IMR-90 (cell line): ENCODE data around the gene PEAK1. TPM values are rescaled to one million over a fixed set of nuclear protein-coding genes. Genes with fewer than 3 reads are reported as not detected.

ENCODE experiments used
- ATAC-seq: fragments of 200-7000 bp; cut with Tn5 transposase; 2 replicates; pipeline ENCODE4 v1.9.1; 2020; ENCODE audit warnings: low read depth, mild to moderate bottlenecking, moderate library complexity
- BruUV-seq: library from RNA; stranded (reverse); fragments of 400-500 nt; replicated peaks from 2 replicates; lab custom pipeline; 2021; lab: Mats Ljungman, UMichigan
- CTCF ChIA-PET: fragments of 300-600 bp; formaldehyde crosslinking; extraction: SDS; loops from one replicate; lab custom pipeline; 2021; ENCODE audit warnings: antibody characterized with exemption; lab: Yijun Ruan, JAX
- POLR2A ChIA-PET: fragments of 300-600 bp; sonication (Branson Sonifier 250); formaldehyde crosslinking; loops from one replicate; lab custom pipeline; 2022; ENCODE audit warnings: antibody characterized with exemption; ENCODE audit not compliant: unreplicated experiment; lab: Charles Lee
- DNase-seq: peaks from one replicate; pipeline ENCODE4 v3.0.0; 2013
- H2AFZ ChIP-seq: replicated peaks from 2 replicates; pipeline ENCODE3; 2013; ENCODE audit warnings: low read length, mild to moderate bottlenecking; ENCODE audit not compliant: poor library complexity
- H2AK5ac ChIP-seq: 2 replicates; pipeline ENCODE4 v1.6.1; 2013; ENCODE audit warnings: low read depth, low read length, inconsistent platforms
- H2AK9ac ChIP-seq: replicated peaks from 2 replicates; pipeline ENCODE3; 2013; ENCODE audit warnings: mild to moderate bottlenecking, low read depth, low read length, moderate library complexity; ENCODE audit not compliant: poor library complexity
- H2BK120ac ChIP-seq: 2 replicates; pipeline ENCODE4 v1.6.1; 2013; ENCODE audit warnings: low read depth, low read length, inconsistent platforms
- H2BK15ac ChIP-seq: 3 replicates; pipeline ENCODE4 v1.6.1; 2013; ENCODE audit warnings: low read depth, low read length, inconsistent platforms
- H2BK20ac ChIP-seq: 2 replicates; pipeline ENCODE4 v1.6.1; 2013; ENCODE audit warnings: low read depth, mild to moderate bottlenecking, inconsistent platforms, low read length, moderate library complexity
- H2BK5ac ChIP-seq: 2 replicates; pipeline ENCODE4 v1.6.1; 2013; ENCODE audit warnings: mild to moderate bottlenecking, low read depth, low read length, inconsistent platforms; ENCODE audit not compliant: poor library complexity, severe bottlenecking
- H3K14ac ChIP-seq: replicated peaks from 2 replicates; pipeline ENCODE4 v1.6.1; 2013; ENCODE audit warnings: low read depth, low read length, inconsistent platforms
- H3K18ac ChIP-seq: 2 replicates; pipeline ENCODE4 v1.6.1; 2013; ENCODE audit warnings: low read depth, low read length, control low read depth
- H3K23ac ChIP-seq: 2 replicates; pipeline ENCODE4 v1.6.1; 2013; ENCODE audit warnings: low read depth, low read length, inconsistent platforms
- H3K27ac ChIP-seq: 2 replicates; pipeline ENCODE4 v1.5.1; 2013; ENCODE audit warnings: mild to moderate bottlenecking, control low read depth, low read length; ENCODE audit not compliant: insufficient read depth
- H3K27me3 ChIP-seq: 2 replicates; pipeline ENCODE4 v1.6.1; 2013; ENCODE audit warnings: low read length; ENCODE audit not compliant: control insufficient read depth, insufficient read depth
- H3K36me3 ChIP-seq: 2 replicates; pipeline ENCODE4 v1.6.1; 2013; ENCODE audit warnings: low read length, mixed read lengths; ENCODE audit not compliant: control insufficient read depth, insufficient read depth
- H3K4ac ChIP-seq: 2 replicates; pipeline ENCODE4 v1.6.1; 2013; ENCODE audit warnings: low read depth, low read length, inconsistent platforms
- H3K4me1 ChIP-seq: 2 replicates; pipeline ENCODE4 v1.6.1; 2013; ENCODE audit warnings: low read length, mixed read lengths; ENCODE audit not compliant: control insufficient read depth, insufficient read depth
- H3K4me2 ChIP-seq: 2 replicates; pipeline ENCODE4 v1.6.1; 2013; ENCODE audit warnings: low read depth, mild to moderate bottlenecking, control low read depth, low read length, moderate library complexity
- H3K4me3 ChIP-seq: 2 replicates; pipeline ENCODE4 v1.5.1; 2013; ENCODE audit warnings: low read depth, mild to moderate bottlenecking, control low read depth, low read length, moderate library complexity; ENCODE audit not compliant: insufficient read depth
- H3K56ac ChIP-seq: 2 replicates; pipeline ENCODE4 v1.6.1; 2013; ENCODE audit warnings: low read length, inconsistent platforms; ENCODE audit not compliant: insufficient read depth; ENCODE audit errors: extremely low read depth
- H3K79me1 ChIP-seq, 2 experiments: 2 replicates each; pipeline ENCODE4 v1.6.1; 2013; ENCODE audit warnings: low read length in 2 of 2, inconsistent platforms in 1 of 2, low read depth in 1 of 2
- H3K9ac ChIP-seq: 2 replicates; pipeline ENCODE4 v1.6.1; 2013; ENCODE audit warnings: low read depth, low read length, control low read depth
- H3K9me1 ChIP-seq: 2 replicates; pipeline ENCODE4 v1.6.1; 2013; ENCODE audit warnings: low read length, inconsistent platforms; ENCODE audit not compliant: insufficient read depth
- H3K9me3 ChIP-seq: 2 replicates; pipeline ENCODE4 v1.6.1; 2013; ENCODE audit warnings: low read length; ENCODE audit not compliant: control insufficient read depth, insufficient read depth
- H4K20me1 ChIP-seq: 2 replicates; pipeline ENCODE4 v1.6.1; 2013; ENCODE audit warnings: low read length, inconsistent platforms; ENCODE audit not compliant: insufficient read depth
- H4K5ac ChIP-seq: 2 replicates; pipeline ENCODE4 v1.6.1; 2013; ENCODE audit warnings: mild to moderate bottlenecking, low read depth, low read length, control low read depth
- H4K8ac ChIP-seq, 2 experiments: 2 replicates each; pipeline ENCODE4 v1.6.1; 2013; ENCODE audit warnings: low read depth in 2 of 2, low read length in 2 of 2, control low read depth in 1 of 2, inconsistent platforms in 1 of 2
- H4K91ac ChIP-seq: 2 replicates; pipeline ENCODE4 v1.6.1; 2013; ENCODE audit warnings: low read depth, low read length, inconsistent platforms; ENCODE audit not compliant: insufficient read depth
- CEBPB ChIP-seq: IDR thresholded peaks from 2 replicates; pipeline ENCODE4 v1.6.1; 2012; ENCODE audit warnings: low read depth, low read length, improper control_type of control experiment
- RFX5 ChIP-seq: IDR thresholded peaks from 2 replicates; pipeline ENCODE4 v1.8.0; 2012; ENCODE audit warnings: low read depth, mild to moderate bottlenecking, low read length, moderate library complexity
- WGBS, 2 experiments: methylation state at CpG; one replicate each; pipeline versions ENCODE4 v1.1.5 to v1.1.7; 2013; ENCODE audit warnings: missing lambda C conversion rate in 2 of 2; ENCODE audit not compliant: insufficient read length in 1 of 2; ENCODE audit errors: extremely low coverage in 2 of 2; 5-methylcytosine and 5-hydroxymethylcytosine counted together
- dilution Hi-C: fragments of 300-500 bp; cut with HindIII; formaldehyde crosslinking; loops from one replicate; pipeline ENCODE4 v1.14.3; 2018; ENCODE audit warnings: low sequenced_read_pairs; ENCODE audit not compliant: unreplicated experiment
- in situ Hi-C: fragments of 300-500 bp; cut with MboI; formaldehyde crosslinking; loops from 3 replicates; pipeline ENCODE4 v1.14.3; 2019; ENCODE audit warnings: low sequenced_read_pairs, inconsistent platforms, mixed read lengths
- intact Hi-C: fragments of 100-400 bp; cut with micrococcal nuclease; formaldehyde crosslinking; loops from 2 replicates; pipeline ENCODE4 v1.10.0; 2022
- polyA plus RNA-seq, 3 experiments: library from polyadenylated mRNA; depleted of rRNA; stranded (reverse); fragments of >200 nt; gene quantifications; 2 replicates each; pipeline ENCODE4 v1.2.3, GENCODE V29; 2012; ENCODE audit warnings: low replicate concordance in 1 of 3
- total RNA-seq: library from RNA; depleted of rRNA; stranded (reverse); fragments of >200 nt; gene quantifications from 2 replicates; pipeline ENCODE4 v1.2.3, GENCODE V29; 2012

Gene PEAK1
- total and polyA plus RNA-seq, 2 of the 4 experiments (the other 2 are of a cell fraction): 21.5 to 43.9 TPM

- H3K79me1 ChIP-seq: peaks cover 6 to 36% of the 10 kb centered on the region in 2 experiments
- CTCF ChIA-PET: no interaction called here
- H2BK15ac ChIP-seq: no peak overlapping the region
- H3K27ac ChIP-seq: no peak overlapping the region
- no peak overlapping the region for H4K5ac ChIP-seq
- H2BK20ac ChIP-seq: no peak overlapping the region
- no peaks in the 10 kb centered on the region for H3K27me3 ChIP-seq
- H2BK120ac ChIP-seq: no peak overlapping the region
- in situ Hi-C loops: no loop called here
- no peak overlapping the region; the same call in 1 of the 2 replicates for H2AK5ac ChIP-seq
- H2AK9ac ChIP-seq: no peak overlapping the region
- no peak overlapping the region for H4K91ac ChIP-seq
- H3K4me2 ChIP-seq: no peak overlapping the region
- H3K23ac ChIP-seq: 0 out of 2 replicates have a peak overlapping the region, but pooled peaks have one; percentile 79
- no peak overlapping the region for H2AFZ ChIP-seq
- peaks cover 5% of the 10 kb centered on the region; the same call in 1 of the 2 replicates for H3K4me1 ChIP-seq
- no peak overlapping the region for H3K56ac ChIP-seq
- no CpG with 5 or more reads among the region's 3 CpGs for WGBS, 2 experiments
- DNase-seq (peak; percentile 54), ATAC-seq (no peak; the same call in 1 of the 2 replicates)
- no TSS peak for BruUV-seq
- no peak overlapping the region for H2BK5ac ChIP-seq
- H4K8ac ChIP-seq: no peak overlapping the region
- peaks cover 23% of the 10 kb centered on the region for H3K36me3 ChIP-seq
- no peak overlapping the region for H3K4me3 ChIP-seq
- H3K14ac ChIP-seq: no peak overlapping the region; the same call in 1 of the 2 replicates
- H3K9me3 ChIP-seq: no peaks in the 10 kb centered on the region
- H3K4ac ChIP-seq: no peak overlapping the region
- dilution Hi-C loops: no loop called here
- POLR2A ChIA-PET: no interaction called here
- intact Hi-C loops: no loop called here
- TF ChIP-seq RFX5 (no peak), CEBPB (peak; percentile 32; the same call in 1 of the 2 replicates)
- H4K20me1 ChIP-seq: no peaks in the 10 kb centered on the region; the same call in 1 of the 2 replicates
- H3K18ac ChIP-seq: no peak overlapping the region
- no peak overlapping the region for H3K9ac ChIP-seq
- H3K9me1 ChIP-seq: peaks cover 8% of the 10 kb centered on the region
Measured at GRCh38 chr15:77464129-77464865, 44.4 kb upstream of the PEAK1 start.
